HG02642 (cell line): ENCODE data around the gene TRIM28.
"Not testable (repeated sequence)": the region's sequence is repeated elsewhere in the genome, so short reads cannot be mapped to it uniquely, and the experiment has no call there.

Experiments used
- ATAC-seq: cut with Tn5 transposase; IDR thresholded peaks from one replicate; pipeline ENCODE4 v1.9.1; 2021; ENCODE audit warnings: mild to moderate bottlenecking; ENCODE audit not compliant: unreplicated experiment, poor library complexity

The TRIM28 gene

DNA sequence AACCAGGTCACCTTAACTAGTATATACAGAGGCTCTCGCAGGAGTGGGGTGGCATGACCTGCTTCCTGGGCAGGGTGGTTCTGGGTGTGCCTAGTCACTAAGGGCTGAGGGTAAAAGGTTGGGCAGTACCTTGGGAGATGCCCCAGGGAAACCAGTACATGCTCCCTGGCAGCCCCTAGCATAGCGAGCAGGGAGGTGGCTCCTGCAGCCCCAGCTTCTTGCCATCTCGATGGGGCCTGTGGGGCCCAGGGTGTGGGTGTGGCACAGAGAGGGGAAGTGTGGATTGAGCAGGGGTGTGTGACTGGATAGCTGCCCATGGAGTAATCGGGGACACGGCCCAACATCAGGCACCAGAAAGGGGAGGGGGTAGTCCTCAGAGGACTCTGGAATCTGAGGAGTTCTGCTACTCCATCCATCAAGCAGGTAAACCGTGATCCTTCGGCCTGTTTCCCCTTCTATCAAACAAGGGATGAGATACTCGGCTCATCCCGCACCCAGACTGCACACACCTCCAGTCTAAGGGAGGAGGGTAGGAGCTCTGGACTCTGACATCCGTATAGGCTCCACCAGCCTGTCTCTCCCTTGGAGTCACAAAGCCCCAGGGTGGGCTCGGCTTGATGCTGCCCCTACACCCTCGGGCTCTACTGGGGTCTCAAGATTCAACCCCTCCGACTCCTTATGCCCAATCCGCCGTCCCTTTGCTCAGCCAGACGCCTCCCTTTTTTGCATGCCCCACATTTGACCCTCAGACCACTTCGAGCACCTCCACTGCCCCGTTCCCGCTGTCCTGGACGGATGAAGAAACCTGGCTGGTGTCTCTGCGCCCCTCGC is 25.4 kb upstream of the TRIM28 start:
- ATAC-seq = no peak

- peak; percentile 0 for ATAC-seq
Observed at GRCh38 chr19:58519087-58519354, 24.8 kb upstream of the TRIM28 start.

DNA sequence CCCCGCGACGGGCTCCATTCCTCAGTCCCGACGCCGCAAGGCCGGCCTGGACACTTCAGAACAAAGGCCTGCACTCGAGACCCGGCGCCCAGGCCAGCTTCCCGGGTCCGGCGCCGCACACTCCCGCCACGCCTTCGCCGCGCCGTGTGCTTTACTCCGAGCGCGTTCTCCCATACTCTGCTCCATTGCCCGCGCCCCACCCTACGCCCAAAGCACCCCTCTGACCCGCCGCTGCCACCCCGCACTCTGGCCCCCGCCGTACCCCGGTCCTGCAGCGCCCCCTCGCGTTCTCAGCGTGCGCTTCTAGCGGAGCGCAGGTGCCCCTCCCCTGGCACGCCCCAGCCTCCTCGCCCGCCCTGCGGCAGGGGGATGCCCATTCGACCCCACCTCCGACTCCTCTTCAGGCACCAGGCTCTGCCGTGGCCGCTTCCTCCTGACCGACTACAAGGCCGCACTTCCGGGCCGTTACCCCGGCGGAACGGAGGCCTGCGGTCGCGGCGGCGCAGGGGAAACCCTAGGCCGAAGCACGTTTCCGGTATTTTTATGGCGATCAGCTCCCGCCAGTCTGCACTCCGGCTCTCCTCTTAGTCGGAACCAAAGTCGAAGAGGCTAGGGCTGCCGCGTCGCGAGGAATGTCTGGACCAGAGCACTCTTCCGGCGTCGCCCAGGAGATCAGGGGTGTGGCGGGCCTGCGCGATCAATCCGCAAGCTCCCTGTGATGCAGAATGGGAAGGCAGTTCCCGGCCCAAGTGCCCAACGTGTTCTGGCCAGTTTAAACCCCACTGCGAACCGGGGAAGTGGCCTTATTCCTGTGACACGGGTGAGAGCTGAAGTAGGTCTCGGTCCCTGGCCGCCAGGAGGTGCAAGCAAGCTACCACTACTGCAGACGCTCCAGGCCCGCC is 24.3 kb upstream of the TRIM28 start, which contains the start of gene ZBTB45:
Gene ZBTB45 (minus strand): TSS at position 456 of the 902 bp plus-strand sequence. CDS start 2,137 bp downstream, outside the sequence.
- ATAC-seq = peak; percentile 81

GRCh38 chr19:58520257-58520599 is 23.6 kb upstream of the TRIM28 start:
- no peak for ATAC-seq

- ATAC-seq = no peak
Observed at GRCh38 chr19:58521651-58522050, 22.2 kb upstream of the TRIM28 start.

DNA sequence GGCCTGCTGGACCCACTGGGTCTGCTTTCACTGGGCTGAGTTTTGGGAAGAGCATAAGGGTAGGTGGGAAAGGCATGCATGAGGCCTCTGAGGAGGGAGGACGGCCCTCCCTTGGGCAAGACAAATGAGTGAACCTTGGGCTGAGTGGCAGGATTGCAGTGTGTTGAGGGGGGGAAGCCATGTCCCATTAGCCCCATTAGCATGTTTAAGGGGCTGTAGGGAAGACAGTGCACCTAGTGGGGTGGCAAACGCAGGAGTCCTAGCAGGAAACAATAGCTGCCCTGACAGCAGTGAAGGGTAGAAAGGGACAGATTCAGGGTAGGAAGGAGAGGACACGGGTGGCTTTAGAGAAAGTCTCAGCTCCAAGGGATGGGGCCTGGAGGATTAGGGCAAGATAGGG is 21.2 kb upstream of the TRIM28 start:
- no peak for ATAC-seq

- ATAC-seq = no peak
Observed at GRCh38 chr19:58529405-58529804, 14.5 kb upstream of the TRIM28 start.

- no peak for ATAC-seq
Observed at GRCh38 chr19:58531034-58531840, 12.6 kb upstream of the TRIM28 start.

DNA sequence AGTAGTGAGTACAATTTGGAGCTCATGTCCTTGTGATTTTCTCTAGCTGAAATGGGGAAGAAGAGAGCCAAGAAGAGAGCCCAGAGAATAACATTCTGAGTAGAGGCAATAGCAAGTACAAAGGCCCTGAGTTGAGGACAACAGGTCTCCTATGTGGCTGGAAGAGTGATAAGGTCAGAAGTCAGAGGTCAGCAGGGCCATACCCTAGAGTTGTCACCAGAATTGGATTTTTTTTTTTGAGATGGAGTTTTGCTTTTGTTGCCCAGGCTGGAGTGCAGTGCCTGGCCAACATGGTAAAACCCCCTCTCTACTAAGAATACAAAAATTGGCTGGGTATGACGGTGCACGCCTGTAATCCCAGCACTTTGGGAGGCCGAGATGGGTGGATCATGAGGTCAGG is 8.0 kb upstream of the TRIM28 start:
- ATAC-seq = no peak

DNA sequence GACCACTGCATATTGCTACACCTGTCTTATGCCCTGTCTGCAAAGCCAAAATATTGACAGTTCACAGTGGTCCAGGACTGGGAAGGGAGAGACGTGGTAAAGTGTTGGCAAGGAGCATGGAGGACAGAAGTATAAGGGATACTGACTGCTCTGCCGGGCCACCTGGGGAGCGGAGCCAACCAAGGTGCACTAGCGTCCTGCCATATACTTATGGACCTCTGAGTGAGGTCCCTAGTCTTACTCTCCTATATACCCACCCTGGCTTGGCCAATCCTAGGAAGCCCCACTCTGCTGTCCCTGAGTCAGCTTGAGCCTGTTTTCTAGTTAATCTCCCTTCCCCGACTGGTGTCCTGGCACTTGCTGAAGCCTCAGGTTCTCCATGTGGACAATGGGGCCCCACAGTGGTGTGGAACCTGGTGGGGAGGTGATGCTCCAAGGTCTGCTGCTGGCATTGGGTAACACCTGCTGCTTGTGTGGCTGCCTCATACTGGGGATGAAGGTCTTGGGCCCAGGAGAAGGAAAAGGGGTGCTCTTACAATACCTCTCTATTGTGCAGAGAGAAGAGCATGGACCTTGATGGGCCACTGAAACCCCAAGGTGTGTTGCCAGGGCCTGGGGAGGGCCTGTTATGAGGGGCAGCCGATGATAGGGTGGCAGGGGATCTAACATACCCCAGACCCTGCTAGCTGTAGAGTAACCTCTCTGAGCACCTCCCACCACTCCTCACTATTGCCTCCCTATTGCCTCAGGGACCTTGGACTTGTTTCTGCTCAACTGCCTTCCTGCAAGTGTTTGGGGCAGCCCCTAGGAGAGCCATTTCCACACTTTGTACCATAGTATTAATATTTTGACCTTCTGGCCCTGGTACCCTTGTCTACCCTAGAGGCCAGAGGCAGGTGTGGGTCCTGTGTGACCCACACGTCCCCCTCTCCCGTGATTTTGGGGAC is 6.7 kb upstream of the TRIM28 start:
- ATAC-seq = no peak

- ATAC-seq = no peak
Observed at GRCh38 chr19:58538257-58539168, 5.4 kb upstream of the TRIM28 start.

- not testable (repeated sequence) for ATAC-seq
Observed at GRCh38 chr19:58539169-58539559, 4.7 kb upstream of the TRIM28 start.

DNA sequence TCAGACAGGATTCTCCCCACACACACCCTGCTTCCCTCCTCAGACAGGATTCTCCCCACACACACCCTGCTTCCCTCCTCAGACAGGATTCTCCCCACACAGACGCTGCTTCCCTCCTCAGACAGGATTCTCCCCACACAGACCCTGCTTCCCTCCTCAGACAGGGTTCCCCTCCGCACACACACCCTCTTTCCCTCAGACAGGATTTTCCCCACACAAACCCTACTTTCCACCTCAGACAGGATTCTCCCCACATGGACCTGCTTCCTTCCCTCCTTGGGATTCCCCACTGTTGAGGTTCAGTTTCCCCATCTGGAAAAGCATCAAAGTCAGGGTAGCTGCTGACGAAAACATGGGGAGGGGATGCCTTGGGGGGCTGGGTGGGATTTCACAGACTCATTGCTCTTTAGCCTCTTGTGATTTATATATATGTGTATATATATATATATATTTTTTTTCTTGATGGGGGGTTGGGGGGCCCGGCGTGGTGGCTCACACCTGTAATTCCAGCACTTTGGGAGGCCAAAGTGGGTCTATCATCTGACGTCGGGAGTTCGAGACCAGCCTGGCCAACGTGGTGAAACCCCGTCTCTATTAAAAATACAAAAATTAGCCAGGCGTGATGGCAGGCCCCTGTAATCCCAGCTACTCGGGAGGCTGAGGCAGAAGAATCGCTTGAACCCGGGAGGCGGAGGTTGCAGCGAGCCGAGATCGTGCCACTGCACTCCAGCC is 1.1 kb upstream of the TRIM28 start:
- not testable (repeated sequence) for ATAC-seq

DNA sequence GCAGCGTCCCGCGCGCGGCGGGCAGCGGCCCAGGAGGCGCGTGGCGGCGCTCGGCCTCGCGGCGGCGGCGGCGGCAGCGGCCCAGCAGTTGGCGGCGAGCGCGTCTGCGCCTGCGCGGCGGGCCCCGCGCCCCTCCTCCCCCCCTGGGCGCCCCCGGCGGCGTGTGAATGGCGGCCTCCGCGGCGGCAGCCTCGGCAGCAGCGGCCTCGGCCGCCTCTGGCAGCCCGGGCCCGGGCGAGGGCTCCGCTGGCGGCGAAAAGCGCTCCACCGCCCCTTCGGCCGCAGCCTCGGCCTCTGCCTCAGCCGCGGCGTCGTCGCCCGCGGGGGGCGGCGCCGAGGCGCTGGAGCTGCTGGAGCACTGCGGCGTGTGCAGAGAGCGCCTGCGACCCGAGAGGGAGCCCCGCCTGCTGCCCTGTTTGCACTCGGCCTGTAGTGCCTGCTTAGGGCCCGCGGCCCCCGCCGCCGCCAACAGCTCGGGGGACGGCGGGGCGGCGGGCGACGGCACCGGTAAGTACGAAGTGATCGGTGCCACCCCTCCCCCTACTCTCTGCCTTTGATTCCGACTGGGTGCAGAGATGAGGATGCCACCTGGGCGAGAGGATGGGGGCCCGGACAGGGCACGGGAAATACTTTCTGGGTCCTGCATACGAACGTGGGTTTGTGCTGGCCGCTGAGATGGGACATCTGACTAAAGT is 874 bp downstream of the TRIM28 start:
- ATAC-seq = peak; percentile 66

GRCh38 chr19:58545286-58546018 is 1.6 kb downstream of the TRIM28 start:
- ATAC-seq = no peak

DNA sequence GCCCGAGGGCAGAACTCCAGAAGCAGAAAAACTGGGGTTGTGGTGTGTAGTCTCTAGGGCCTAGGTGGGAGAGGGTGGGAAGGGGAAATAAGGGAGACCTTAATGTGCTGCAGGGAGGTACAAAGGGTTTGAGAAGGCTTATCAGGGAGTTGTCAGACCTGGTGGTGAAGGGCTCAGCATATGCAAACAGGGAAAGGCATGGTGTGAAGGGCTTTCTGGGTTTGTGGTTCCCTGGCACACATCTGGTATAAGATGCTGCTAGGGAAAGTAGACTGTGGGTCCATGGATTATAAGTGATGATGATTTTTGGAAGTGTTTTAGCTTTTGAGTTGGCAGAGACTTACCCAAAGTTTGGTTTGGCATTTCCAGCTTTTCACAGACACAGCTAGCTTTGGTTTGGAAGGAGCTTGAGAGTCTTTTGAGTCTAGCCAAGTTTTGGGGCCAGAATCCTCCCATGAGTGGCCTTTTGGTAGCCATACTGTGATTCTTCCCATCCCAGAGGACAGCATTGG is 2.2 kb downstream of the TRIM28 start:
- no peak for ATAC-seq
